Measurements from ENCODE around the gene GPR89B. TPM values are rescaled to one million over a fixed set of nuclear protein-coding genes. Genes with fewer than 3 reads are reported as not detected.
"Not testable (repeated sequence)": the region's sequence is repeated elsewhere in the genome, so short reads cannot be mapped to it uniquely, and the experiment has no call there.

GPR89B gene
- total RNA-seq, result 8.5 TPM

- peak; percentile 95 for DNase-seq (ENCODE audit: low spot score)
- ATAC-seq, result peak; percentile 98
These were observed at the start of gene GPR89B for GRCh38 chr1:147928236-147929132. Gene GPR89B (plus strand): TSS chr1:147928420. CDS start chr1:147928537, 117 bp downstream.

GRCh38 chr1:147879911-147880310 lies 48.3 kb upstream of the GPR89B start:
- ATAC-seq, result no peak

GRCh38 chr1:147882535-147882934 lies 45.7 kb upstream of the GPR89B start:
- DNase-seq (ENCODE audit: low spot score), result no peak
- ATAC-seq, result no peak

More at GRCh38 chr1:147879911-147880310, 48.3 kb upstream of the GPR89B start:
- DNase-seq (ENCODE audit: low spot score), result no peak

GRCh38 chr1:147890177-147890790 lies 37.9 kb upstream of the GPR89B start:
- DNase-seq (ENCODE audit: low spot score), result no peak

GRCh38 chr1:147891088-147891487 lies 37.1 kb upstream of the GPR89B start:
- DNase-seq (ENCODE audit: low spot score) (no peak), ATAC-seq (no peak)

More at GRCh38 chr1:147890177-147890790, 37.9 kb upstream of the GPR89B start:
- ATAC-seq, result peak; percentile 31

GRCh38 chr1:147892216-147892615 lies 36.0 kb upstream of the GPR89B start:
- DNase-seq (ENCODE audit: low spot score) (no peak), ATAC-seq (peak; percentile 34)

GRCh38 chr1:147892731-147893214 lies 35.4 kb upstream of the GPR89B start:
- DNase-seq (ENCODE audit: low spot score) (no peak), ATAC-seq (peak; percentile 81)

GRCh38 chr1:147895123-147895522 lies 33.1 kb upstream of the GPR89B start:
- DNase-seq (ENCODE audit: low spot score) (no peak), ATAC-seq (no peak)

- DNase-seq (ENCODE audit: low spot score), result peak; percentile 75
- ATAC-seq, result peak; percentile 82
These were observed 31.0 kb upstream of the GPR89B start for GRCh38 chr1:147897029-147897752.

- ATAC-seq (no peak), DNase-seq (ENCODE audit: low spot score) (no peak)
These were observed 30.4 kb upstream of the GPR89B start for GRCh38 chr1:147897789-147898188.

GRCh38 chr1:147902253-147902845 lies 25.9 kb upstream of the GPR89B start, which contains the start of gene GJA8:
Gene GJA8 (plus strand): TSS chr1:147902795. CDS start chr1:147907956, 5,161 bp downstream.
- ATAC-seq, result no peak
- no peak for DNase-seq (ENCODE audit: low spot score)

- no peak for ATAC-seq
- no peak for DNase-seq (ENCODE audit: low spot score)
These were observed 23.5 kb upstream of the GPR89B start for GRCh38 chr1:147904726-147905125.

- no peak for DNase-seq (ENCODE audit: low spot score)
- no peak for ATAC-seq
These were observed 20.3 kb upstream of the GPR89B start for GRCh38 chr1:147907786-147908509.

GRCh38 chr1:147912553-147912952 lies 15.7 kb upstream of the GPR89B start:
- ATAC-seq, result no peak
- DNase-seq (ENCODE audit: low spot score), result no peak

- ATAC-seq, result no peak
- DNase-seq (ENCODE audit: low spot score), result no peak
These were observed 14.8 kb upstream of the GPR89B start for GRCh38 chr1:147913362-147913942.

- no peak for DNase-seq (ENCODE audit: low spot score)
- ATAC-seq, result no peak
These were observed 8.3 kb upstream of the GPR89B start for GRCh38 chr1:147919896-147920295.

- no peak for ATAC-seq
- no peak for DNase-seq (ENCODE audit: low spot score)
These were observed 3.4 kb upstream of the GPR89B start for GRCh38 chr1:147924813-147925212.

GRCh38 chr1:147927215-147927614 lies 1.0 kb upstream of the GPR89B start:
- ATAC-seq; DNase-seq (ENCODE audit: low spot score): not testable (repeated sequence)

GRCh38 chr1:147927689-147928088 lies 531 bp upstream of the GPR89B start:
- DNase-seq (ENCODE audit: low spot score); ATAC-seq: not testable (repeated sequence)

- DNase-seq (ENCODE audit: low spot score); ATAC-seq: not testable (repeated sequence)
These were observed 2.9 kb downstream of the GPR89B start for GRCh38 chr1:147931137-147931536.
